Measurements from ENCODE around the gene CHL1. TPM values are rescaled to one million over a fixed set of nuclear protein-coding genes. Genes with fewer than 3 reads are reported as not detected.

CHL1 gene, protein sequence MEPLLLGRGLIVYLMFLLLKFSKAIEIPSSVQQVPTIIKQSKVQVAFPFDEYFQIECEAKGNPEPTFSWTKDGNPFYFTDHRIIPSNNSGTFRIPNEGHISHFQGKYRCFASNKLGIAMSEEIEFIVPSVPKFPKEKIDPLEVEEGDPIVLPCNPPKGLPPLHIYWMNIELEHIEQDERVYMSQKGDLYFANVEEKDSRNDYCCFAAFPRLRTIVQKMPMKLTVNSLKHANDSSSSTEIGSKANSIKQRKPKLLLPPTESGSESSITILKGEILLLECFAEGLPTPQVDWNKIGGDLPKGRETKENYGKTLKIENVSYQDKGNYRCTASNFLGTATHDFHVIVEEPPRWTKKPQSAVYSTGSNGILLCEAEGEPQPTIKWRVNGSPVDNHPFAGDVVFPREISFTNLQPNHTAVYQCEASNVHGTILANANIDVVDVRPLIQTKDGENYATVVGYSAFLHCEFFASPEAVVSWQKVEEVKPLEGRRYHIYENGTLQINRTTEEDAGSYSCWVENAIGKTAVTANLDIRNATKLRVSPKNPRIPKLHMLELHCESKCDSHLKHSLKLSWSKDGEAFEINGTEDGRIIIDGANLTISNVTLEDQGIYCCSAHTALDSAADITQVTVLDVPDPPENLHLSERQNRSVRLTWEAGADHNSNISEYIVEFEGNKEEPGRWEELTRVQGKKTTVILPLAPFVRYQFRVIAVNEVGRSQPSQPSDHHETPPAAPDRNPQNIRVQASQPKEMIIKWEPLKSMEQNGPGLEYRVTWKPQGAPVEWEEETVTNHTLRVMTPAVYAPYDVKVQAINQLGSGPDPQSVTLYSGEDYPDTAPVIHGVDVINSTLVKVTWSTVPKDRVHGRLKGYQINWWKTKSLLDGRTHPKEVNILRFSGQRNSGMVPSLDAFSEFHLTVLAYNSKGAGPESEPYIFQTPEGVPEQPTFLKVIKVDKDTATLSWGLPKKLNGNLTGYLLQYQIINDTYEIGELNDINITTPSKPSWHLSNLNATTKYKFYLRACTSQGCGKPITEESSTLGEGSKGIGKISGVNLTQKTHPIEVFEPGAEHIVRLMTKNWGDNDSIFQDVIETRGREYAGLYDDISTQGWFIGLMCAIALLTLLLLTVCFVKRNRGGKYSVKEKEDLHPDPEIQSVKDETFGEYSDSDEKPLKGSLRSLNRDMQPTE (N-terminal part only)
- polyA plus RNA-seq (ENCODE audit: low read depth in 6 of 6) = 10 to 100 TPM in 3 of 6 donors, 1 to 10 TPM in 3; 3.6 to 45.7 (median 17.1) TPM

DNA sequence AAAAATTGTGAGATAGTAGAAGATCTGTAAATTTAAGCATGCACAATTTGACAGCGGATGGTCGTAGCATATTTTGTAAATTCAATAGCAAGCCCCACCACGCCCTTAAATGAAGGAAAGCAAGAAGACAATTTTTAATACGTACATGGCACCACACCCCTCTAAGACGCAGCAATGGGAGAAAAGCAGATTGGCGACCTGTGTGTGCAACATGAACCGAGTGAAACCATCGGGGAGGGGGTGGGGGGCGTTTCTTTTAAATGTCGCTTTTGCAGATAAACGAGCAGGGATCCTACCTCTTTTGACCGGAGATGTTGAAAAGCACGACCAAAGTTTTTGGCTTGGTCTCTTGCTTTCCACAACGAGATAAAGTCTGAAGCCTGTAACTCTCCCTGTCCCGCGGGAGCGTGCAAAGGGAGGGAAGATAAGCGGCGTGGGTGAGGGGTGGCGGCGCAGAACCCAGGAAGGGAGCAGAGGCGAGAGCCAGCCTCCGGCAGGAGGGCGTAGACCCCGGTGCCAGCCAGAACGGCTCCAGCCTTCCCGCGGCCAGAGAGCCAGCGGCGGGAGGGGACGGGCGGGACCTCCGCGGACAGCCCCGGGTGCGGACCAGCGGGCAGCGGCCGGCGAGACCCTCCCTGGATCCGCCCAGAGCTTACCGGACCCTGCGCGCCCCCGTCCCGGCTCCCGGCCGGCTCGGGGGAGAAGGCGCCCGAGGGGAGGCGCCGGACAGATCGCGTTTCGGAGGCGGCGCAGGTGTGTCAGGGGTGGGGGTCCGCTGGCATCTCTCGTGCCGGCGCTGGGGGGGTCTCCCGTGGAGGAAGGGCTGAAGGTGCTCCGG is at the start of gene CHL1:
TSS of gene CHL1 (plus strand) at position 453 of the 838 bp plus-strand sequence. CDS start 123,014 bp downstream, outside the sequence.
- ATAC-seq (ENCODE audit: low read depth in 2 of 2) (peak in 1 of 2 donors; percentile 21), DNase-seq (no peak)
- Mint-ChIP-seq H3K27ac (peak within 1 kb of the TSS in 5 of 6 donors; percentile 3 to 85 (median 78)), H3K9me3 (peaks cover 0 to 3% (median 0%) of the 10 kb centered on the region in 7 donors), H3K4me3 (peak within 1 kb of the TSS; percentile 71 to 95 (median 91)), H3K36me3 (peaks cover 0 to 8% of the 10 kb centered on the region in 2 donors), H3K27me3 (peaks cover 10 to 29% (median 17%) of the 10 kb centered on the region in 3 donors), H3K4me1 (peaks cover 5 to 14% (median 13%) of the 10 kb centered on the region in 3 donors)

DNA sequence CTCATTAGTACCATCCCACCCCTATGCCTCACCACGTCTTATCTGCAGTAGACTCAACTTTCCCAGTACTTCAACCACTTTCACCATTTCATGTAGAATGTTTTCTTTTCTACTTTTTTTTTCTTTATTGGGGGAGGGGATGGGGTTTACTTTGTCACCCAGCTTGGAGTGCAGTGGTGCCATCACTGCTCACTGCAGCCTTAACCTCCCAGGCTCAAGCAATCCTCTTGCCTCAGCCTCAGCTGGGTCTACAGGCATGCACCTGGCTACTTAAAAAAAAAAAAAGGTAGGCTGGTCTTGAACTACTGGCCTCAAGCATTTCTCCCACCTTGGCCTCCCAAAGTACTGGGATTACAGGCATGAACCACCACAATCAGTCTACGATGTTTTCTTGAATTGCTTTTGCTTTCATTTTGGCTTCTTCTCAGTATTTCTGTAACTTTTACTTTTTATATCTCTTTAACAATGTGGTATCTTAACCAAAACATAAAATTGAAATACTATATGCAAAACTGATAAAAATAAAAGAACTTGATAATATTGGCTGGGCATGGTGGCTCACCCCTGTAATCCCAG is 44.9 kb upstream of the CHL1 start:
- no peak for DNase-seq
- H3K4me3 Mint-ChIP-seq = peak overlapping the region in 4 of 8 donors; percentile 4 to 57 (median 22)
- H3K4me1 Mint-ChIP-seq = peaks cover 0 to 4% (median 4%) of the 10 kb centered on the region in 3 donors
- ATAC-seq (ENCODE audit: low read depth in 2 of 2) = no peak
- no peaks in the 10 kb centered on the region for H3K36me3 Mint-ChIP-seq
- no peak overlapping the region for H3K27ac Mint-ChIP-seq
- H3K9me3 Mint-ChIP-seq = peaks cover 0 to 3% (median 0%) of the 10 kb centered on the region in 7 donors
- H3K27me3 Mint-ChIP-seq = peaks cover 0 to 12% (median 0%) of the 10 kb centered on the region in 3 donors

DNA sequence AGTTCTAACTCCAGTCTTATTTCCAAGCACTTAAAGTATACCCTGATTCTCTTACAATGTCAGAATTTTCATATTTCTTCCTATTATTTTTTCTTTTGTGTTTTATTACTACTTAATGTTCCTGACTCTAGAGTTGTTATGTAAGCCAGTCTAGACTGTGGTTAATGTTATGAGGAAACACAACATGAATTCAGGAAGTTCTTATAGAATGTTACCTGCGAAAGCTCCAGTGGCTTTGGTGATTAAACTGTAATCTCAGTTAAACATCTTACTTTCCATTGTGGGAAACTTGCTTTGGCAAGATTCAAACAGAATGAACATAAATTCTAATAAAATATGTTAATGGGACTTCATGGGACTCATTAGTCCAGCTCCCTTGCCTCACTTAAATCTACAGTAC is 36.6 kb upstream of the CHL1 start:
- peaks cover 0 to 4% (median 4%) of the 10 kb centered on the region in 3 donors for H3K4me1 Mint-ChIP-seq
- H3K27ac Mint-ChIP-seq = peak overlapping the region in 3 of 6 donors; percentile 13 to 75 (median 60)
- ATAC-seq (ENCODE audit: low read depth in 2 of 2) (peak; percentile 55), DNase-seq (no peak)
- no peaks in the 10 kb centered on the region for H3K36me3 Mint-ChIP-seq
- H3K27me3 Mint-ChIP-seq = peaks cover 0 to 12% (median 9%) of the 10 kb centered on the region in 3 donors
- no peak overlapping the region for H3K4me3 Mint-ChIP-seq
- H3K9me3 Mint-ChIP-seq = peaks cover 0 to 5% (median 0%) of the 10 kb centered on the region in 7 donors

DNA sequence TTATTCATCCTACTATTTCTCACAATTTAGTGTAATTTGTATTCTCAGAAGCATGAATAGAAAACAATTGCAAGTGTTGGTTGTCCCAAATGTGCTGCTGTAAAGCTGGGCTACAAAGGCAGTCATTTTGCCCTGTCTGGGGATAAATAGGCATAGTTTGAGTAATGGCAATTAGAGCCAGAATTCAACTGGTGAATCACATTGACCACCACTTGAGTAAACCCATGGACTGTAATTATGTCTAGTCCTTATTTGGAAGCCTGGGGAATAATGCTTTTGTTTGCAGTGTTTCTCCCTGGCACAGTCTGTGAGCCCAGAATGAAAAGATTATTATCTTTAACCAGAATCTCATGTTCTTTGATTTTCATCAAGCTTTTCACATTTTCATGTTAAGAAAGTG is 30.5 kb upstream of the CHL1 start:
- H3K36me3 Mint-ChIP-seq = no peaks in the 10 kb centered on the region

DNA sequence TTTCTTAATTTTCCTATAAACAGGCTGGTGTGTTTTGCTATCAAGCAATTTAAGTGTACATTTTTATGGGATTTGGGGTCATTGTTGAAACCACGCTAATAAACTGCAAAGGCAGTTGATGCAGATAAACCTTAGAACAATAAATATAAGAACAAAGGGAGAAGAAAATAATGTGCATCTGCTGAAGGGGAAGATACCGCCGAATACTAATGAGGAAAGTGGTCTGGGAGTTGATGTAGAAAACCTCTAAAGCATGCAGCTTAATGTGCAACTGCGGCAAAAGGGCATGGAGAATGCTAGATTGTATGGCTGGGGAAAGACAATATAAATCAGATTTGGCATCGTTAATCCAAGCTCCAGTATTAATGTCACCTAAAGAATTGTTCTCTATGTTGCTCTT is 29.8 kb upstream of the CHL1 start:
- Mint-ChIP-seq H3K9me3 (peaks cover 0 to 5% (median 0%) of the 10 kb centered on the region in 7 donors), H3K27me3 (peaks cover 8 to 12% (median 9%) of the 10 kb centered on the region in 3 donors), H3K36me3 (no peaks in the 10 kb centered on the region), H3K27ac (no peak overlapping the region), H3K4me3 (no peak overlapping the region), H3K4me1 (peaks cover 0 to 4% (median 0%) of the 10 kb centered on the region in 3 donors)
- DNase-seq (no peak), ATAC-seq (ENCODE audit: low read depth in 2 of 2) (no peak)

More for the DNA sequence above, 30.5 kb upstream of the CHL1 start:
- H3K9me3 Mint-ChIP-seq = peaks cover 0 to 5% (median 0%) of the 10 kb centered on the region in 7 donors
- H3K4me1 Mint-ChIP-seq = peaks cover 0 to 4% (median 0%) of the 10 kb centered on the region in 3 donors
- H3K27me3 Mint-ChIP-seq = peaks cover 6 to 12% (median 9%) of the 10 kb centered on the region in 3 donors
- no peak overlapping the region for H3K27ac Mint-ChIP-seq
- ATAC-seq (ENCODE audit: low read depth in 2 of 2) (no peak), DNase-seq (no peak)
- no peak overlapping the region for H3K4me3 Mint-ChIP-seq

DNA sequence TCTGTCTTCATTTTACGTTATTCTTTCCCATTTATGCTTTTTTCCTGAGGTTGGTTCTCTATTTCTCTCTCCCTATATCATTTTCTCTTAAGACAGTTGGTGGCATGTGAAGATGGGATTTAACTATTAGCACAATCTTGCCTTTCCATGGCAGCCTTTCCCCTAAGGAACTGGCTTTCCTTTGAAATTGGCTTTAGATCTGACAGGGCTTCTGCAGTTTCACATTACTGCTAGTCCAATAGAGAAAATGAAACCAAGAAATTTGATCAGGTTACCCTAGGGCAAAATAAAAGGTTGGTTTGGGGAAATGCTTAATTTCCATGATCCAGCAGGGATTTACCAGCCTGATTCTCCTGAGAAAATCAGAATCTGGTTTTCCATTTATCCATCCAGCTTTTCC is 22.7 kb upstream of the CHL1 start:
- peaks cover 0 to 11% (median 8%) of the 10 kb centered on the region in 3 donors for H3K27me3 Mint-ChIP-seq
- ATAC-seq (ENCODE audit: low read depth in 2 of 2) (no peak), DNase-seq (no peak)
- H3K4me3 Mint-ChIP-seq = peak overlapping the region in 1 of 8 donors; percentile 1
- H3K27ac Mint-ChIP-seq = peak overlapping the region in 1 of 6 donors; percentile 75
- H3K4me1 Mint-ChIP-seq = peaks cover 3 to 6% (median 4%) of the 10 kb centered on the region in 3 donors
- H3K9me3 Mint-ChIP-seq = no peaks in the 10 kb centered on the region
- no peaks in the 10 kb centered on the region for H3K36me3 Mint-ChIP-seq

DNA sequence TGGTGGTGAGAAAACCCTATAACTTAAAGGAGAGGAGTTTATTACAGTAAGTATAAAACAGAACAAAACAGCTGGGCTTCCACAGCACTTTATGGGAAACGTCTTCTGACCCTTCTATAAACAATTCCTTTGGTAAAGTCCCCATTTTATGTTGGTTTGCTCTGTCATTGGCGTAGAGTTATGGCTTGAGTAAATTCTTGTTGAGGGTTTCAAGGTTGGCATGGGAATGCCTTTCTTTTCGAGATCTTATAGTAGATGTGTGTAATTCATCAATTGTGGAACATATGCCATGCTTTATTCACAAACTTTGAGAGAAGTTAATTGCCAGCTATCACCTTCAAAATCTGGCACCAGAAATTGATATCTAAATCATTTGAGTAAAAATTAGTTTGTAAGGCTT is 11.6 kb upstream of the CHL1 start:
- ATAC-seq (ENCODE audit: low read depth in 2 of 2) = no peak
- DNase-seq = no peak
- H3K36me3 Mint-ChIP-seq = no peaks in the 10 kb centered on the region
- no peak overlapping the region for H3K27ac Mint-ChIP-seq
- peaks cover 0 to 6% (median 0%) of the 10 kb centered on the region in 3 donors for H3K27me3 Mint-ChIP-seq
- peaks cover 0 to 9% (median 0%) of the 10 kb centered on the region in 7 donors for H3K9me3 Mint-ChIP-seq
- H3K4me3 Mint-ChIP-seq = no peak overlapping the region
- no peaks in the 10 kb centered on the region for H3K4me1 Mint-ChIP-seq

DNA sequence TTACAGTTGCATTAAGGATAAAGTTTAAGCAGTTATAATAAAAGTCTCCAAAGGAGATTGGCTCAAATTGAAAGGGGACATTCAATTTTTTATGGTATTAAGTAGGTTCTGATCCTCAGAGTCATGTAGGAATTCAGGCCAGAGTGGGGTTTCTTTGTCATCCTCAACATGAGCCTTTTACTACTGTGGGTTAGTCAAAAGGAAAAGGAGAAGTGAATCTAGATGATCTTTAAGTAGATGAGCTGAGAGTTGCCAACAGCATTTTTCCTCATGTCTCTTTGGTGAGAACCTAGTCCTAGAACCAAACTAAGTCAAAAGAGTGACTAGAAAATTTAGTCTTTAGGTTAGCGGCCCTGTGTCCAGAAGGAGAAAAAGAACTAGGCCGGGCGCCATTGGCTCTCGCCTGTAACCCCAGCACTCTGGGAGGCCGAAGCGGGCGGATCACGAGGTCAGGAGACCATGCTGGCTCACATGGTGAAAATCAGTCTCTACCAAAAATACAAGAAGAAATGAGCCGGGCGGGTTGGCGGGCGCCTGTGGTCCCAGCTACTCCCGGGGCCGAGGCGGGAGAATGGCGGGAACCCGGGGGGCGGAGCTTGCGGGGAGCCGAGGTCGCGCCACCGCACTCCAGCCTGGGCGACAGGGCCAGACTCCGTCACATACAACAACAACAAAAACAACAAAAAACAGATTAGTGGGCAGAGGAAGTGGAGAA is 4.2 kb upstream of the CHL1 start:
- H3K27ac Mint-ChIP-seq = peak overlapping the region in 2 of 6 donors; percentile 34 to 44
- peak overlapping the region in 3 of 8 donors; percentile 28 to 62 (median 32) for H3K4me3 Mint-ChIP-seq

DNA sequence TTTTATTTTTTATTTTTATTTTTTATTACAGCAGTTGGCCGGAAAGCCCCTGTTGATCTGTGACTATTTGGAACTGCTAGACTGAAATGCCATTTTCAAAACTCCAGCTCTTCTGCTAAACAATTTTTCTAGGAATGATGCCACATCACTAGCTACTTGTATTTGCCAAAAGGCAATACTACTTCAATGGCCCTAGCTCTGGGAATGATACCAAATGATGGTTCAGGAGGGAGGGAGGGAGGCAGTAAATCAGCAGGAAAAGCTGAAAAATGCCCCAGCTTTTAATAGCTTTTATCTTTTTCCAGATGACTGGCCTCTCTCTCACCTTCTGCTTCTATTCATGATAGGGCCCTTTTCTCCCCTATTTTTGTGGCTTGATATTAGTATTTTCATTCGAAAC is 2.6 kb upstream of the CHL1 start:
- Mint-ChIP-seq H3K36me3 (peaks cover 0 to 8% of the 10 kb centered on the region in 2 donors), H3K9me3 (peaks cover 0 to 3% (median 0%) of the 10 kb centered on the region in 7 donors), H3K4me1 (peaks cover 5 to 14% (median 13%) of the 10 kb centered on the region in 3 donors), H3K4me3 (peak overlapping the region in 1 of 8 donors; percentile 92), H3K27me3 (peaks cover 8 to 24% (median 17%) of the 10 kb centered on the region in 3 donors), H3K27ac (no peak overlapping the region)
- no peak for ATAC-seq (ENCODE audit: low read depth in 2 of 2)
- DNase-seq = no peak

More for the DNA sequence above, 4.2 kb upstream of the CHL1 start:
- DNase-seq (no peak), ATAC-seq (ENCODE audit: low read depth in 2 of 2) (peak; percentile 40 to 77)
- Mint-ChIP-seq H3K27me3 (peaks cover 6 to 24% (median 17%) of the 10 kb centered on the region in 3 donors), H3K9me3 (peaks cover 0 to 7% (median 3%) of the 10 kb centered on the region in 7 donors), H3K36me3 (peaks cover 0 to 8% of the 10 kb centered on the region in 2 donors), H3K4me1 (peaks cover 5 to 14% (median 13%) of the 10 kb centered on the region in 3 donors)

DNA sequence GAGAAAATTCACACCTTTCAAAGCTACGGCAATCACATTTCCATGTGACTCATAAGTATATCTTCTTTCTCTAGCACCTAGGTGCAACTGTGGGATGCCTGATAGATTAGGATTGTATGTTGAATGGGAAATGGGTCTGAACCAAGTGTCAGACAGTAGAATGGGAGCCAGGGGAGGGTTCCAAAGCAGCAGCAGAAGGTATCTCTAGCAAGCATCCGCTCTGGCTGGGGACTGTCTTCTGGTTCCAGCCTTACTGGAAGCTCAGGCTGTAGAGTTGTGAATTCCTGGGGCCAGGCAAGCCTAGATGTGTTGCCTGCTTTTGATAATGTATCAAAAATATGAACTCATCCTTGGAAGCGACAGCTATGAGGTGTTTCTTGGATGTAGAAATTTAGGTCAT is 2.1 kb upstream of the CHL1 start:
- Mint-ChIP-seq H3K27me3 (peaks cover 10 to 24% (median 17%) of the 10 kb centered on the region in 3 donors), H3K4me1 (peaks cover 5 to 14% (median 13%) of the 10 kb centered on the region in 3 donors), H3K36me3 (peaks cover 0 to 8% of the 10 kb centered on the region in 2 donors), H3K4me3 (peak overlapping the region in 1 of 8 donors; percentile 92), H3K27ac (no peak overlapping the region), H3K9me3 (peaks cover 0 to 3% (median 0%) of the 10 kb centered on the region in 7 donors)
- ATAC-seq (ENCODE audit: low read depth in 2 of 2) (no peak), DNase-seq (no peak)

DNA sequence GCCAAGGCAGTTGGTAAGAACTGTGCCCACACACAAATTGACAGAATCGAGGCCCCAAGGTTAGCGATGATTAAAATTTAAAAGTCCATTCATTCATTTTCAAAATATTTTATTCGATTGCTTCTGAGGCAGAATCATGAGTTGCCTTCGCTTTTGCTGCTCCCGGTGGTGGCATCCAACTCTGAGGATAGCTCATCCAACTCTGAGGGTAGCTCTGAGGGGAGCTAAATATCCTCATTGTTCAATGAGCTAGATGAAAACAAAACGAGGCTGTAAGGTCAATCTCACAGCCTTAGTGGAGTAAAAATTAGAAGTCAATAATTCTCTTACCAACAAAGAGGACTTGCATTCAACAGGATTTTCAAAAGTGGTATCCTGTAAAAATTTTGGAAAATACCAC is 897 bp upstream of the CHL1 start:
- ATAC-seq (ENCODE audit: low read depth in 2 of 2) (no peak), DNase-seq (no peak)
- Mint-ChIP-seq H3K27ac (no peak overlapping the region), H3K4me1 (peaks cover 5 to 14% (median 13%) of the 10 kb centered on the region in 3 donors), H3K36me3 (peaks cover 0 to 8% of the 10 kb centered on the region in 2 donors), H3K27me3 (peaks cover 10 to 24% (median 17%) of the 10 kb centered on the region in 3 donors), H3K4me3 (peak overlapping the region in 4 of 8 donors; percentile 71 to 92 (median 90)), H3K9me3 (peaks cover 0 to 3% (median 0%) of the 10 kb centered on the region in 7 donors)
